Left lung (tissue), 10 donors: ENCODE results near the gene HOXC9. TPM values are rescaled to one million over a fixed set of nuclear protein-coding genes. Genes with fewer than 3 reads are reported as not detected.

Experiments used
- ATAC-seq: fragments of 200-7000 bp; cut with Tn5 transposase; one replicate; pipeline ENCODE4 v1.9.1; 2020; ENCODE audit warnings: moderate library complexity
- DNase-seq, 4 donors: peaks; one replicate each; pipeline ENCODE4 v3.0.0-alpha.2; 2013 to 2020
- H3K27ac ChIP-seq, 2 donors: fragments of 200-600 bp; sonication (generic) in 1 of 2; one replicate each; pipeline versions ENCODE4 v1.5.0 to v1.8.0; 2020 to 2021
- H3K27me3 ChIP-seq, 2 donors: fragments of 200-600 bp; sonication (generic) in 1 of 2; one replicate each; pipeline versions ENCODE4 v1.5.0 to v1.8.0; 2020 to 2021
- H3K36me3 ChIP-seq, 2 donors: fragments of 200-600 bp; sonication (generic) in 1 of 2; one replicate each; pipeline versions ENCODE4 v1.5.0 to v1.8.0; 2020 to 2021
- H3K4me1 ChIP-seq, 2 donors: fragments of 200-600 bp; one replicate each; pipeline ENCODE4 v1.8.0; 2021
- H3K4me3 ChIP-seq, 2 donors: fragments of 200-600 bp; sonication (generic) in 1 of 2; one replicate each; pipeline versions ENCODE4 v1.5.0 to v1.8.0; 2020 to 2021; ENCODE audit warnings: mild to moderate bottlenecking in 1 of 2
- H3K9me3 ChIP-seq, 2 donors: fragments of 200-600 bp; sonication (generic) in 1 of 2; one replicate each; pipeline versions ENCODE4 v1.5.0 to v1.8.0; 2020 to 2021
- intact Hi-C, 2 donors: fragments of 100-400 bp; cut with DNase I; formaldehyde crosslinking; loops; one replicate each; pipeline versions ENCODE4 v1.11.2 to v1.14.2; 2022
- polyA plus RNA-seq, 6 donors: library from polyadenylated mRNA; unstranded; fragments of 120-200 nt; gene quantifications; one replicate each; pipeline ENCODE4 v1.2.1, GENCODE V29; 2013; ENCODE audit not compliant: insufficient read length in 6 of 6
- total RNA-seq, 2 donors: library from RNA; stranded (reverse); fragmentation: NEBNext Ultra II Directional; extraction: Animal tissue kit (Norgen Biotek cat#: 25700); gene quantifications; one replicate each; pipeline ENCODE4 v1.2.1, GENCODE V29; 2021
- TF ChIP-seq, protein P1 (sequence below), 2 donors: fragments of 200-600 bp; sonication (generic) in 1 of 2; IDR thresholded peaks; one replicate each; pipeline versions ENCODE4 v1.5.0 to v1.8.0; 2021; ENCODE audit warnings: antibody characterized with exemption in 2 of 2
- donor health status: DM: no; HTN: yes; CAD: no.
- donor health status: DM: no; HTN: no; CAD: no.

Gene HOXC9
- total and polyA plus RNA-seq, 8 donors = 0.30 to 0.91 (median 0.58) TPM; not detected in 1

DNA sequence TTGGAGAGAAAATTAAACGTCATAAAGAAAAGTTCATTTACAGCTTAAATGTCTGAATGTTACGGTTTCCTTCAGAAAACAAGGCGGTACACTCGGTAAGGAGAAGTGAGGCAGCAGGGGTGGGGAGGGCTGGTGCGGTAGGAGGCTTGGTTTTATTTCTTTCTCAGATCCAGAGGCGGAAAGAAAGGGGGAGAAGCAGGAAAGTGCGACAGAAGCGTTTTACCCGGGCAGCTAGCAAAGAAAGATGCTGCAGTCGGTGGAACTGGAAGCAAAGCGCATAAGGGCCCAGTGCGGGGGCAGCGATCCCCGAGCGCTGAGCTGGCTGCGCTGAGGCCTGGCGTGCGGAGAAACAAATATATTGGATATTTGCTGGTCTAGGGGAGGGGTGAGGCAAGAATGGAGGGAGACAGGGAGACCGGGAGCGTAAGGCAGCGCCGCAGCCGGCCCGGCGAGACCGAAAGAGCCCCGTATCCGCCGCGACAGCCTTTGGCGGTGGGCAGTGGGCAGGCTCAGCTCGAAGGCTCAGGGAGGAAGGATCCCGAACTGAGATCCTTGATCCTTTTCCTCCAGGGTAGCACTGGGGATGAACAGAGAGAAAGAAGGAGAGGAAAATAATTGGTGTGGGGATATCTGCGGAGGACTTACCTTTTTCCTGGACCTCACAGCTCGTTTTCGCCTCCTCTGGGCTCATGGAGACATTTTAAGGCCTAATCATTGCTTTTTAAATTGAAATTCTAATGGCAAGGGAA is 33.4 kb upstream of the HOXC9 start:
- Histone ChIP-seq H3K27me3 (peaks cover 100% of the 10 kb centered on the region in 2 donors), H3K9me3 (no peaks in the 10 kb centered on the region), H3K36me3 (no peaks in the 10 kb centered on the region), H3K4me1 (peaks cover 0 to 5% of the 10 kb centered on the region in 2 donors), H3K4me3 (no peak overlapping the region), H3K27ac (no peak overlapping the region)
- intact Hi-C loops = no loop called here
- TF ChIP-seq, protein P1, sequence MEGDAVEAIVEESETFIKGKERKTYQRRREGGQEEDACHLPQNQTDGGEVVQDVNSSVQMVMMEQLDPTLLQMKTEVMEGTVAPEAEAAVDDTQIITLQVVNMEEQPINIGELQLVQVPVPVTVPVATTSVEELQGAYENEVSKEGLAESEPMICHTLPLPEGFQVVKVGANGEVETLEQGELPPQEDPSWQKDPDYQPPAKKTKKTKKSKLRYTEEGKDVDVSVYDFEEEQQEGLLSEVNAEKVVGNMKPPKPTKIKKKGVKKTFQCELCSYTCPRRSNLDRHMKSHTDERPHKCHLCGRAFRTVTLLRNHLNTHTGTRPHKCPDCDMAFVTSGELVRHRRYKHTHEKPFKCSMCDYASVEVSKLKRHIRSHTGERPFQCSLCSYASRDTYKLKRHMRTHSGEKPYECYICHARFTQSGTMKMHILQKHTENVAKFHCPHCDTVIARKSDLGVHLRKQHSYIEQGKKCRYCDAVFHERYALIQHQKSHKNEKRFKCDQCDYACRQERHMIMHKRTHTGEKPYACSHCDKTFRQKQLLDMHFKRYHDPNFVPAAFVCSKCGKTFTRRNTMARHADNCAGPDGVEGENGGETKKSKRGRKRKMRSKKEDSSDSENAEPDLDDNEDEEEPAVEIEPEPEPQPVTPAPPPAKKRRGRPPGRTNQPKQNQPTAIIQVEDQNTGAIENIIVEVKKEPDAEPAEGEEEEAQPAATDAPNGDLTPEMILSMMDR (IDR thresholded peaks at IDR 0.05) = no peak
- DNase-seq = no peak
- ATAC-seq = no peak

- Histone ChIP-seq H3K27ac (no peak overlapping the region), H3K4me1 (peaks cover 0 to 5% of the 10 kb centered on the region in 2 donors), H3K4me3 (no peak overlapping the region), H3K9me3 (no peaks in the 10 kb centered on the region), H3K36me3 (no peaks in the 10 kb centered on the region), H3K27me3 (peaks cover 100% of the 10 kb centered on the region in 2 donors)
- intact Hi-C loops = no loop called here
- TF ChIP-seq, protein P1 (IDR thresholded peaks at IDR 0.05) = no peak
- no peak for ATAC-seq
- no peak for DNase-seq
Observed at GRCh38 chr12:53967421-53967925, 32.5 kb upstream of the HOXC9 start.

GRCh38 chr12:53968214-53969127 is 31.5 kb upstream of the HOXC9 start:
- Histone ChIP-seq H3K4me3 (no peak overlapping the region), H3K36me3 (no peaks in the 10 kb centered on the region), H3K27ac (no peak overlapping the region), H3K4me1 (peaks cover 0 to 9% of the 10 kb centered on the region in 2 donors), H3K27me3 (peaks cover 100% of the 10 kb centered on the region in 2 donors), H3K9me3 (no peaks in the 10 kb centered on the region)
- TF ChIP-seq, protein P1 (IDR thresholded peaks at IDR 0.05) = no peak
- no peak for DNase-seq
- ATAC-seq = no peak
- intact Hi-C loops = no loop called here

GRCh38 chr12:53969588-53970259 is 30.2 kb upstream of the HOXC9 start:
- H3K27ac ChIP-seq = no peak overlapping the region
- TF ChIP-seq, protein P1 (IDR thresholded peaks at IDR 0.05) = no peak
- H3K4me1 ChIP-seq = peaks cover 0 to 20% of the 10 kb centered on the region in 2 donors
- no peaks in the 10 kb centered on the region for H3K36me3 ChIP-seq
- H3K27me3 ChIP-seq = peaks cover 99 to 100% of the 10 kb centered on the region in 2 donors
- H3K4me3 ChIP-seq = no peak overlapping the region
- H3K9me3 ChIP-seq = no peaks in the 10 kb centered on the region
- no peak for ATAC-seq
- intact Hi-C loops = no loop called here
- DNase-seq = no peak
